GM23248 (cell line): ENCODE results near the gene MAGEA9B. TPM values are rescaled to one million over a fixed set of nuclear protein-coding genes. Genes with fewer than 3 reads are reported as not detected.

Experiments
- DNase-seq: peaks from one replicate; pipeline ENCODE4 v3.0.0-alpha.2; 2015
- H2AFZ ChIP-seq: fragments of 200-600 bp; sonication (generic); 2 replicates; pipeline ENCODE4 v1.6.1; 2016; ENCODE audit warnings: antibody characterized with exemption
- H3F3A ChIP-seq: fragments of 200-600 bp; sonication (generic); 2 replicates; pipeline ENCODE4 v1.6.1; 2016; ENCODE audit warnings: mild to moderate bottlenecking, antibody characterized with exemption, mixed run types; ENCODE audit not compliant: insufficient read depth
- H3K27ac ChIP-seq: fragments of 200-600 bp; sonication (generic); 2 replicates; pipeline ENCODE4 v1.5.1; 2016; ENCODE audit warnings: mild to moderate bottlenecking
- H3K27me3 ChIP-seq: fragments of 200-600 bp; sonication (generic); replicated peaks from 2 replicates; pipeline ENCODE4 v1.6.1; 2016; ENCODE audit warnings: mild to moderate bottlenecking; ENCODE audit not compliant: insufficient read depth
- H3K36me3 ChIP-seq: fragments of 200-600 bp; sonication (generic); 2 replicates; pipeline ENCODE4 v1.6.1; 2016; ENCODE audit warnings: low read depth, mild to moderate bottlenecking
- H3K4me1 ChIP-seq: fragments of 200-600 bp; sonication (generic); 2 replicates; pipeline ENCODE4 v1.6.1; 2016; ENCODE audit warnings: mild to moderate bottlenecking; ENCODE audit not compliant: insufficient read depth
- H3K4me2 ChIP-seq: fragments of 200-600 bp; sonication (generic); one replicate; pipeline ENCODE4 v1.6.1; 2016; ENCODE audit warnings: mild to moderate bottlenecking; ENCODE audit not compliant: unreplicated experiment
- H3K4me3 ChIP-seq: fragments of 200-600 bp; sonication (generic); 2 replicates; pipeline ENCODE4 v1.5.1; 2016; ENCODE audit warnings: mild to moderate bottlenecking
- H3K79me2 ChIP-seq: fragments of 200-600 bp; sonication (generic); 2 replicates; pipeline ENCODE4 v1.6.1; 2016; ENCODE audit warnings: mild to moderate bottlenecking; ENCODE audit not compliant: insufficient read depth
- H3K9ac ChIP-seq: fragments of 200-600 bp; sonication (generic); 2 replicates; pipeline ENCODE4 v1.6.1; 2016; ENCODE audit warnings: mild to moderate bottlenecking
- H3K9me2 ChIP-seq: fragments of 200-600 bp; sonication (generic); 2 replicates; pipeline ENCODE4 v1.6.1; 2016; ENCODE audit warnings: mixed run types, mild to moderate bottlenecking, moderate library complexity; ENCODE audit not compliant: insufficient read depth
- H3K9me3 ChIP-seq: fragments of 200-600 bp; sonication (generic); one replicate; pipeline ENCODE4 v1.6.1; 2017; ENCODE audit warnings: low read depth
- H4K20me1 ChIP-seq: fragments of 200-600 bp; sonication (generic); 2 replicates; pipeline ENCODE4 v1.6.0; 2016; ENCODE audit not compliant: insufficient read depth
- EZH2 ChIP-seq: fragments of 200-600 bp; sonication (generic); IDR thresholded peaks from 2 replicates; pipeline ENCODE4 v1.6.1; 2018; ENCODE audit warnings: antibody characterized with exemption, mild to moderate bottlenecking; ENCODE audit not compliant: insufficient read depth, poor library complexity, severe bottlenecking
- EZH2phosphoT487 ChIP-seq: fragments of 200-600 bp; sonication (generic); IDR thresholded peaks from 2 replicates; pipeline ENCODE4 v1.6.1; 2018; ENCODE audit warnings: antibody characterized with exemption, moderate library complexity, mild to moderate bottlenecking, low read depth; ENCODE audit not compliant: insufficient read depth
- WGBS, 2 experiments: methylation state at CpG; one replicate each; pipeline ENCODE4 v1.1.6; 2015 to 2017; ENCODE audit warnings: low lambda C conversion rate in 2 of 2, low coverage in 1 of 2; ENCODE audit errors: missing lambda C conversion rate in 2 of 2; 5-methylcytosine and 5-hydroxymethylcytosine counted together
- in situ Hi-C: fragments of 300-500 bp; cut with MboI; formaldehyde crosslinking; loops from 2 replicates; pipeline ENCODE4 v1.15.0; 2020
- polyA plus RNA-seq: library from polyadenylated mRNA; unstranded; fragments of >200 nt; fragmentation: Nextera tagmentation; extraction: Ambion mirVana; gene quantifications from 2 replicates; pipeline ENCODE4 v1.2.1, GENCODE V29; 2016
- total RNA-seq: library from RNA; depleted of rRNA; stranded (reverse); fragments of >200 nt; shearing (Covaris generic); gene quantifications from 2 replicates; pipeline ENCODE4 v1.2.3, GENCODE V29; 2014

MAGEA9B gene
- total and polyA plus RNA-seq, 2 experiments from 2014 or later, result not detected

GRCh38 chrX:149571770-149572169 is 15.5 kb downstream of the MAGEA9B start:
- Histone ChIP-seq H3K4me1 (no peaks in the 10 kb centered on the region), H3K4me2 (no peak overlapping the region), H3K36me3 (no peaks in the 10 kb centered on the region), H3K27me3 (no peaks in the 10 kb centered on the region), H3F3A (no peaks in the 10 kb centered on the region), H4K20me1 (no peaks in the 10 kb centered on the region), H3K9me2 (no peaks in the 10 kb centered on the region), H3K79me2 (no peaks in the 10 kb centered on the region), H3K9me3 (no peaks in the 10 kb centered on the region), H2AFZ (no peak overlapping the region), H3K27ac (no peak overlapping the region), H3K9ac (no peak overlapping the region), H3K4me3 (no peak overlapping the region)
- no peak for DNase-seq
- in situ Hi-C loops, result no loop called here
- WGBS, 2 experiments, result 68 to 81% methylated on average over 7 of the region's 7 CpGs
- TF ChIP-seq EZH2 (no peak), EZH2phosphoT487 (no peak)

- DNase-seq, result peak; percentile 74
- Histone ChIP-seq H3K27ac (no peak overlapping the region), H2AFZ (no peak overlapping the region), H3K4me2 (no peak overlapping the region), H3K9me3 (no peaks in the 10 kb centered on the region), H3K9ac (no peak overlapping the region), H3K27me3 (no peaks in the 10 kb centered on the region), H3K36me3 (no peaks in the 10 kb centered on the region), H3K4me1 (no peaks in the 10 kb centered on the region), H4K20me1 (no peaks in the 10 kb centered on the region), H3F3A (no peaks in the 10 kb centered on the region), H3K9me2 (no peaks in the 10 kb centered on the region), H3K4me3 (no peak overlapping the region), H3K79me2 (no peaks in the 10 kb centered on the region)
- WGBS, 2 experiments, result 59 to 69% methylated on average over 6 of the region's 6 CpGs
- in situ Hi-C loops, result no loop called here
- TF ChIP-seq EZH2phosphoT487, result no peak
These were observed 16.6 kb downstream of the MAGEA9B start for GRCh38 chrX:149570668-149571067.

- Histone ChIP-seq H3K9me3 (no peaks in the 10 kb centered on the region), H3K9ac (no peak overlapping the region), H3F3A (no peaks in the 10 kb centered on the region), H3K4me2 (no peak overlapping the region), H3K4me1 (no peaks in the 10 kb centered on the region), H3K27me3 (no peaks in the 10 kb centered on the region), H3K4me3 (no peak overlapping the region), H3K79me2 (no peaks in the 10 kb centered on the region), H3K9me2 (no peaks in the 10 kb centered on the region), H3K27ac (no peak overlapping the region), H2AFZ (no peak overlapping the region), H4K20me1 (no peaks in the 10 kb centered on the region), H3K36me3 (no peaks in the 10 kb centered on the region)
- in situ Hi-C loops, result no loop called here
- DNase-seq, result no peak
- TF ChIP-seq EZH2phosphoT487 (no peak), EZH2 (no peak)
- WGBS, 2 experiments, result 55 to 66% methylated on average over 2 of the region's 2 CpGs
These were observed 17.5 kb downstream of the MAGEA9B start for GRCh38 chrX:149569770-149570169.

GRCh38 chrX:149568701-149569296 is 18.5 kb downstream of the MAGEA9B start:
- in situ Hi-C loops, result no loop called here
- no peaks in the 10 kb centered on the region for H3K27me3 ChIP-seq
- H3K27ac ChIP-seq, result no peak overlapping the region
- DNase-seq, result no peak
- H3K9me2 ChIP-seq, result no peaks in the 10 kb centered on the region
- H3K79me2 ChIP-seq, result no peaks in the 10 kb centered on the region
- H3K4me3 ChIP-seq, result no peak overlapping the region
- TF ChIP-seq EZH2phosphoT487, result no peak
- TF ChIP-seq EZH2, result no peak
- no peaks in the 10 kb centered on the region for H4K20me1 ChIP-seq
- H3K36me3 ChIP-seq, result no peaks in the 10 kb centered on the region
- no peak overlapping the region for H3K9ac ChIP-seq
- H3K4me2 ChIP-seq, result no peak overlapping the region
- 61 to 75% methylated on average over 5 of the region's 5 CpGs for WGBS, 2 experiments
- H3F3A ChIP-seq, result no peaks in the 10 kb centered on the region
- H3K9me3 ChIP-seq, result no peaks in the 10 kb centered on the region
- H3K4me1 ChIP-seq, result no peaks in the 10 kb centered on the region
- H2AFZ ChIP-seq, result no peak overlapping the region

- Histone ChIP-seq H3K27ac (no peak overlapping the region), H4K20me1 (no peaks in the 10 kb centered on the region), H3K9ac (no peak overlapping the region), H3F3A (no peaks in the 10 kb centered on the region), H3K4me3 (no peak overlapping the region), H3K4me1 (no peaks in the 10 kb centered on the region), H3K79me2 (no peaks in the 10 kb centered on the region), H3K36me3 (no peaks in the 10 kb centered on the region), H3K9me2 (no peaks in the 10 kb centered on the region), H2AFZ (no peak overlapping the region), H3K4me2 (no peak overlapping the region), H3K9me3 (no peaks in the 10 kb centered on the region), H3K27me3 (no peaks in the 10 kb centered on the region)
- WGBS, 2 experiments, result 50 to 60% methylated on average over 6 to 7 of the region's 7 CpGs
- no peak for DNase-seq
- in situ Hi-C loops, result no loop called here
- TF ChIP-seq EZH2phosphoT487 (no peak), EZH2 (no peak)
These were observed 19.4 kb downstream of the MAGEA9B start for GRCh38 chrX:149567621-149568417.
